Neuron (in vitro differentiated cells): Measurements from ENCODE around the gene PBX1.
"Not testable (repeated sequence)": the region's sequence is repeated elsewhere in the genome, so short reads cannot be mapped to it uniquely, and the experiment has no call there.

Experiments used
- H2AFZ ChIP-seq: one replicate; pipeline ENCODE4 v1.6.1; 2013; ENCODE audit warnings: low read depth, mild to moderate bottlenecking, inconsistent platforms, low read length, moderate library complexity
- H3K27me3 ChIP-seq: one replicate; pipeline ENCODE4 v1.6.1; 2013; ENCODE audit warnings: low read length; ENCODE audit not compliant: insufficient read depth
- H3K36me3 ChIP-seq: one replicate; pipeline ENCODE4 v1.6.1; 2013; ENCODE audit warnings: low read length; ENCODE audit not compliant: insufficient read depth
- H3K4me1 ChIP-seq: one replicate; pipeline ENCODE4 v1.6.1; 2013; ENCODE audit warnings: low read length; ENCODE audit not compliant: insufficient read depth
- H3K4me3 ChIP-seq: 2 replicates; pipeline ENCODE4 v1.5.1; 2013; ENCODE audit warnings: mild to moderate bottlenecking, low read length, moderate library complexity
- H3K9me3 ChIP-seq: one replicate; pipeline ENCODE4 v1.6.1; 2013; ENCODE audit warnings: low read length

Gene PBX1

GRCh38 chr1:164649146-164649545 lies 90.2 kb downstream of the PBX1 start:
- peaks cover 60% of the 10 kb centered on the region for H3K4me1 ChIP-seq
- no peaks in the 10 kb centered on the region for H3K27me3 ChIP-seq
- no peak overlapping the region for H2AFZ ChIP-seq
- H3K9me3 ChIP-seq, result no peaks in the 10 kb centered on the region
- H3K36me3 ChIP-seq, result no peaks in the 10 kb centered on the region
- no peak overlapping the region for H3K4me3 ChIP-seq

- Histone ChIP-seq H3K4me3 (no peak overlapping the region), H3K27me3 (no peaks in the 10 kb centered on the region), H2AFZ (no peak overlapping the region)
These were observed 91.5 kb downstream of the PBX1 start for GRCh38 chr1:164650531-164650930.

GRCh38 chr1:164651351-164651951 lies 92.5 kb downstream of the PBX1 start:
- Histone ChIP-seq H3K36me3 (no peaks in the 10 kb centered on the region), H3K4me3 (peak overlapping the region; percentile 7), H3K4me1 (peaks cover 40% of the 10 kb centered on the region), H3K9me3 (no peaks in the 10 kb centered on the region), H2AFZ (no peak overlapping the region), H3K27me3 (no peaks in the 10 kb centered on the region)

More at GRCh38 chr1:164650531-164650930, 91.5 kb downstream of the PBX1 start:
- no peaks in the 10 kb centered on the region for H3K9me3 ChIP-seq
- H3K4me1 ChIP-seq, result peaks cover 49% of the 10 kb centered on the region
- H3K36me3 ChIP-seq, result no peaks in the 10 kb centered on the region

- H3K4me1 ChIP-seq, result peaks cover 31% of the 10 kb centered on the region
- H2AFZ ChIP-seq, H3K4me3 ChIP-seq, H3K9me3 ChIP-seq, H3K36me3 ChIP-seq, H3K27me3 ChIP-seq: not testable (repeated sequence)
These were observed 94.0 kb downstream of the PBX1 start for GRCh38 chr1:164652969-164653368.

DNA sequence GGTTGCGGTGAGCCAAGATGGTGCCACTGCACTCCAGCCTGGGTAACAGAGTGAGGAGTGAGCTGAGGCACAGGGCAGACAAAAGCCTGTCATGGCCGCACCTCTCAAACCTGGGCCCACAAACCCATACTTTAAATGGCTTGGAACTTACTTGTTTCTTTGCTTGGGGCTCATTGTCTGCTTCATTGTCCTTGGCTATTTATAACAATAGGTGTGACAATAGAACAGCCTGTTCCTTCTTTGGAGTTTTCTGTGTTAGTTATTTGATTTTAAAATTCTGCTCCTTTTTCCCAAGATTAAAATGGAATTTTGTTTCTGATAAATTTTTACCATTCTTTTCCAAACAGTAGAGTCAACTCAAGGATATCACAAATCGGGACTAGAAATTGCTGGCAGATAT lies 94.7 kb downstream of the PBX1 start:
- H3K27me3 ChIP-seq, result no peaks in the 10 kb centered on the region
- no peak overlapping the region for H3K4me3 ChIP-seq
- peaks cover 25% of the 10 kb centered on the region for H3K4me1 ChIP-seq
- H3K36me3 ChIP-seq, result no peaks in the 10 kb centered on the region
- no peak overlapping the region for H2AFZ ChIP-seq
- H3K9me3 ChIP-seq, result no peaks in the 10 kb centered on the region

GRCh38 chr1:164654200-164654599 lies 95.2 kb downstream of the PBX1 start:
- H2AFZ ChIP-seq, result no peak overlapping the region
- no peaks in the 10 kb centered on the region for H3K27me3 ChIP-seq
- peaks cover 20% of the 10 kb centered on the region for H3K4me1 ChIP-seq

GRCh38 chr1:164658864-164659263 lies 99.9 kb downstream of the PBX1 start:
- Histone ChIP-seq H3K36me3 (no peaks in the 10 kb centered on the region), H3K4me1 (no peaks in the 10 kb centered on the region), H3K9me3 (no peaks in the 10 kb centered on the region), H3K27me3 (no peaks in the 10 kb centered on the region), H2AFZ (no peak overlapping the region), H3K4me3 (no peak overlapping the region)

More at GRCh38 chr1:164654200-164654599, 95.2 kb downstream of the PBX1 start:
- Histone ChIP-seq H3K36me3 (no peaks in the 10 kb centered on the region), H3K4me3 (no peak overlapping the region), H3K9me3 (no peaks in the 10 kb centered on the region)

DNA sequence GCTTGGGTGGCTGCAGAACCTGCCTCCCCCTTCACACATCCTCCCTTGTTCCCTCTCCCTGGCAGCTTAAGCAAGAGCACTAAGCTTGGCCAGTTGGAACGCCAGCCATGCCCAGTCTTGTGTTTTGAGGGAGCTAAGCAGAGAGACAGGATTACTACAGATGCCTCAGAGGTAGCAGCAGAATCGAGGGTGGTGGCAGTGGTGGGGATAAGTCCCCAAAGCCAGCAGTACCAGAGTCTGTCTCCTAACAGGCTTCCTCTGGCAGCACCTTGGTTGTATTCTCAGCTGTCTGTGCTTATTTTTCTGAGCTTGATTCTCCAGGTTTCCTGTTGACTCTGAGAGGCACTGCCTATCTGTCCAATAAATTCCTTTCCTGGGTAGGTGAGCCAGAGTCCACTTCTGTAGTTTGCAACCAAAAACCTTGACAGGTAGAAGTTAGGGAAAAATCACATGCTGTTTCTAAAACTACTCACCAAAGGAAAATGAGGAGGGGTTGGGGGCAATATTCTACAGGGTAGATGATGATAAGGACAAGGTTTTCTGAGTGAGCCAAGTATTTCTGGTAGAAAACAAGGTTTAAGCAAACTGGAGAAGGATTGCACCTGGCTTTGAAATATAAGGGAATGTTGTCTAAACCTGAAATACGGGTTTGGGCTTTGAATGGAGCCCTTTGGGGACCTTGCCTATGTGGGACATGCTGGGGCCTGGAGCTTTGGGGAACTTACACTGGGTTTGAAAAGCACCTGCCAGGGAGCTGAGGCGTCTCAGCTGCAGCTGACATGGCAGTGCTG lies 100.8 kb downstream of the PBX1 start:
- Histone ChIP-seq H3K27me3 (no peaks in the 10 kb centered on the region), H3K4me1 (no peaks in the 10 kb centered on the region), H2AFZ (no peak overlapping the region), H3K4me3 (no peak overlapping the region), H3K9me3 (no peaks in the 10 kb centered on the region), H3K36me3 (no peaks in the 10 kb centered on the region)

DNA sequence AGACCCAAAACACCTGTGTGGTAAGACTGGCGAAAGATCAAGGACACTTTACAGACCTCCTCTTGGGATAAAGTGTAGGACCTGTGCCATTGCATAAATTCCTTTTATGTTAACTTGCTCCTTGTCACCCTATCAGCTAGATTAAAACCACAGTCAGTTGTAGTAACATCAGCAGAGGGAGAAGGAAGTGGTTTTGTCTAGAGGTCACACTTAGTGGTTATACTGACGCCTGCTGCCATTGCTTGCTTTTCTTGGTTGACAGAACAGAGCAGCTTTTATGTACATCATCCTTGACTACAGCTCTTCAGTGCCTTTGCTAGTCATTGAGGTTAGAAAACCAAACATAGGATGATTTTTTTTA lies 101.4 kb downstream of the PBX1 start:
- Histone ChIP-seq H3K9me3 (no peaks in the 10 kb centered on the region), H3K36me3 (no peaks in the 10 kb centered on the region), H3K4me3 (no peak overlapping the region)

DNA sequence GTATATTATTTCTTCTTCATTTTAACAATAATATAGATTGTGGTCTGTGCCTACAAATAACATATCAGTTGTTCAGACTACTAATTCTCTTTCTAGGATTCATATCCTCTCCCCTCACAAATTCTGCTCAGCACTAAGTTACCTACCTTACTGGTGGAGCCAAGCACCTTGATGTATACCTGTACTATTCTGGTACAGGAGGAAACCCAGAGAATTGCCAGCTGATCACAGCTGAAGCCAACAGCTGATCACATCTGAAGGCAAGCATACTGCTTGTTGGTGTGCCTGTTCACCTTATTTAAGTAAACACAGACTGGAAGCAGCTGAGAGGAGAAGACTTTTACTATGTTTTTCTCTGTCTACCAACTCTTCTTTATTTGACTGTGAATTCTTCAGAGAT lies 101.8 kb downstream of the PBX1 start:
- Histone ChIP-seq H3K27me3 (no peaks in the 10 kb centered on the region), H3K9me3 (no peaks in the 10 kb centered on the region), H2AFZ (no peak overlapping the region)

More for the DNA sequence above, 101.4 kb downstream of the PBX1 start:
- Histone ChIP-seq H3K4me1 (no peaks in the 10 kb centered on the region), H3K27me3 (no peaks in the 10 kb centered on the region), H2AFZ (no peak overlapping the region)

DNA sequence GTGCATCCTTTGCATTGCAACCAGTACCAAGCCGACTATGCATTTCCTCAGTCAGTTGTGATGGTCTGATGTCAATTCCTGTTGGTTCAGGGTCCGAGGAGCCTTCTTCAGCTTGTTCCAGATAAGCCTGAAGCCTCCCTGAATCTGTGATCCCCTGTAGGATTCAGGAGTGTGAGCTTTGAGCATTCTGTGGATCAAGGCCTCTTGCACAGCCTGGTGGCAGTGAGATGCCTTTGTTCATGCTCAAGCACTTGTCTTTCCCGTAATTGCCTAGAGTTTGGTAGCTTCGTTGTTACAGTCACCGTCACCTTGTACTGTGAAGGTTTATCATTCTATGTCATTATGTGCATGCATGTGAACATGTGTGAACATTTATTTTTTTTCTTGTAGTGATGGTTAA lies 103.5 kb downstream of the PBX1 start:
- no peak overlapping the region for H2AFZ ChIP-seq
- no peaks in the 10 kb centered on the region for H3K27me3 ChIP-seq
- no peak overlapping the region for H3K4me3 ChIP-seq
- no peaks in the 10 kb centered on the region for H3K36me3 ChIP-seq
- H3K4me1 ChIP-seq, result peaks cover 2% of the 10 kb centered on the region
- H3K9me3 ChIP-seq, result no peaks in the 10 kb centered on the region

More for the DNA sequence above, 101.8 kb downstream of the PBX1 start:
- Histone ChIP-seq H3K36me3 (no peaks in the 10 kb centered on the region), H3K4me3 (no peak overlapping the region), H3K4me1 (no peaks in the 10 kb centered on the region)

GRCh38 chr1:164662955-164663354 lies 104.0 kb downstream of the PBX1 start:
- H2AFZ ChIP-seq, result no peak overlapping the region
- H3K27me3 ChIP-seq, result no peaks in the 10 kb centered on the region
- no peaks in the 10 kb centered on the region for H3K9me3 ChIP-seq
- H3K4me3 ChIP-seq, result no peak overlapping the region
- H3K4me1 ChIP-seq, result peaks cover 2% of the 10 kb centered on the region
- no peaks in the 10 kb centered on the region for H3K36me3 ChIP-seq

DNA sequence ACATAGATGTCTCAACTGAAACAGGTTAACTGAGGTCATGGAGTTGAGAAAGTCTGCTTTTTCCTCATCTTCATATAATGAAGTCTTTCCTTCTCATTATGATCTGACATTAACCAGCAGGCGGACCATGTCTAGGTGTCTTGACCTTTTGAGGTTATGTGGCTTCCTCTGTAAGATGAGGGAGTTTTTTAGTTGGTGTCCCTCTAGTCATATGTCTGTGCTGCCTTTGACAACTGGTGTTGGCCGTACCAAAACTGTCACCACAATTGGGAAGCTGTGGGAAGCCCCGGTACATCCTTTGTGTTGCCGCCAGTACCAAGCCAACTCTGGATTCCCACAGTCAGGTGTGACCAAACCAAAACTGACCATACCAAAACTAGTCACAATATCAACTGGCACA lies 105.1 kb downstream of the PBX1 start:
- Histone ChIP-seq H3K36me3 (no peaks in the 10 kb centered on the region), H3K4me3 (no peak overlapping the region), H2AFZ (no peak overlapping the region), H3K4me1 (peaks cover 2% of the 10 kb centered on the region), H3K27me3 (no peaks in the 10 kb centered on the region), H3K9me3 (no peaks in the 10 kb centered on the region)
